Calu3 (cell line): ENCODE measurements around the gene PHKG2. TPM values are rescaled to one million over a fixed set of nuclear protein-coding genes. Genes with fewer than 3 reads are reported as not detected.

Experiments
- BruUV-seq: library from RNA; stranded (reverse); fragments of 400-500 nt; replicated peaks from 2 replicates; lab custom pipeline; 2021; lab: Mats Ljungman, UMichigan
- CTCF ChIA-PET: fragments of 300-600 bp; sonication (Branson Sonifier 250); formaldehyde crosslinking; loops from one replicate; lab custom pipeline; 2022; ENCODE audit warnings: antibody characterized with exemption; lab: Charles Lee
- DNase-seq: peaks from one replicate; pipeline ENCODE4 v3.0.0; 2022
- H3K27ac Mint-ChIP-seq: one replicate; pipeline ENCODE4 v1.8.0; 2022; ENCODE audit warnings: mixed read lengths; ENCODE audit not compliant: unreplicated experiment
- H3K27me3 Mint-ChIP-seq: one replicate; pipeline ENCODE4 v1.8.0; 2022; ENCODE audit warnings: mixed read lengths; ENCODE audit not compliant: unreplicated experiment
- H3K36me3 Mint-ChIP-seq: one replicate; pipeline ENCODE4 v1.8.0; 2022; ENCODE audit warnings: mild to moderate bottlenecking, moderate library complexity, mixed read lengths; ENCODE audit not compliant: insufficient read depth, unreplicated experiment
- H3K4me1 Mint-ChIP-seq: one replicate; pipeline ENCODE4 v1.8.0; 2022; ENCODE audit warnings: mild to moderate bottlenecking, low read depth, mixed read lengths; ENCODE audit not compliant: unreplicated experiment
- H3K4me3 Mint-ChIP-seq: one replicate; pipeline ENCODE4 v1.8.0; 2022; ENCODE audit warnings: mild to moderate bottlenecking, low read depth, moderate library complexity, mixed read lengths; ENCODE audit not compliant: unreplicated experiment
- H3K9me3 Mint-ChIP-seq: one replicate; pipeline ENCODE4 v1.8.0; 2022; ENCODE audit warnings: low read depth, mixed read lengths; ENCODE audit not compliant: unreplicated experiment
- CTCF ChIP-seq: fragments of 200-600 bp; IDR thresholded peaks from one replicate; pipeline ENCODE4 v1.8.0; 2022; ENCODE audit warnings: antibody characterized with exemption; ENCODE audit not compliant: unreplicated experiment
- intact Hi-C: fragments of 100-400 bp; cut with micrococcal nuclease; formaldehyde crosslinking; loops from one replicate; pipeline ENCODE4 v1.10.0; 2022; ENCODE audit not compliant: unreplicated experiment
- total RNA-seq: library from RNA; stranded (reverse); gene quantifications from 2 replicates; pipeline ENCODE4 v1.2.3, GENCODE V29; 2022

The PHKG2 gene
- total RNA-seq, 1 experiment from 2014 or later = 66.7 TPM

GRCh38 chr16:30780549-30780948 lies 32.3 kb downstream of the PHKG2 start:
- CTCF ChIA-PET = no interaction called here
- H3K27me3 Mint-ChIP-seq = no peaks in the 10 kb centered on the region
- no peak overlapping the region for H3K27ac Mint-ChIP-seq
- no peak overlapping the region for H3K4me3 Mint-ChIP-seq
- no peak for TF ChIP-seq CTCF
- peaks cover 29% of the 10 kb centered on the region for H3K4me1 Mint-ChIP-seq
- BruUV-seq = no TSS peak
- peaks cover 80% of the 10 kb centered on the region for H3K36me3 Mint-ChIP-seq
- H3K9me3 Mint-ChIP-seq = no peaks in the 10 kb centered on the region
- no peak for DNase-seq
- intact Hi-C loops = no loop called here

GRCh38 chr16:30782486-30783279 lies 34.5 kb downstream of the PHKG2 start:
- peaks cover 25% of the 10 kb centered on the region for H3K4me1 Mint-ChIP-seq
- peaks cover 80% of the 10 kb centered on the region for H3K36me3 Mint-ChIP-seq
- intact Hi-C loops = no loop called here
- TF ChIP-seq CTCF = no peak
- H3K9me3 Mint-ChIP-seq = no peaks in the 10 kb centered on the region
- CTCF ChIA-PET = interaction anchor here (0.6 to 1.6 kb wide), 2 partner anchors 23 to 31 kb away, joined by 3 to 4 read pairs; no protein-coding TSS in a partner anchor
- H3K4me3 Mint-ChIP-seq = no peak overlapping the region
- no peaks in the 10 kb centered on the region for H3K27me3 Mint-ChIP-seq
- no TSS peak for BruUV-seq
- no peak overlapping the region for H3K27ac Mint-ChIP-seq
- DNase-seq = no peak

GRCh38 chr16:30783280-30784109 lies 35.3 kb downstream of the PHKG2 start:
- CTCF ChIA-PET = interaction anchor here (0.6 to 1.6 kb wide), 2 partner anchors 23 to 31 kb away, joined by 3 to 4 read pairs; no protein-coding TSS in a partner anchor
- no peak for DNase-seq
- H3K9me3 Mint-ChIP-seq = no peaks in the 10 kb centered on the region
- H3K4me3 Mint-ChIP-seq = no peak overlapping the region
- TF ChIP-seq CTCF = no peak
- H3K4me1 Mint-ChIP-seq = peaks cover 28% of the 10 kb centered on the region
- no peaks in the 10 kb centered on the region for H3K27me3 Mint-ChIP-seq
- intact Hi-C loops = no loop called here
- BruUV-seq = no TSS peak
- H3K27ac Mint-ChIP-seq = no peak overlapping the region
- peaks cover 77% of the 10 kb centered on the region for H3K36me3 Mint-ChIP-seq

GRCh38 chr16:30784215-30784614 lies 36.0 kb downstream of the PHKG2 start:
- no peak for DNase-seq
- no peak overlapping the region for H3K4me3 Mint-ChIP-seq
- H3K27me3 Mint-ChIP-seq = no peaks in the 10 kb centered on the region
- BruUV-seq = no TSS peak
- no peak overlapping the region for H3K27ac Mint-ChIP-seq
- peaks cover 23% of the 10 kb centered on the region for H3K4me1 Mint-ChIP-seq
- H3K36me3 Mint-ChIP-seq = peaks cover 70% of the 10 kb centered on the region
- CTCF ChIA-PET = interaction anchor here (0.6 to 1.6 kb wide), 3 partner anchors 30 to 884 kb away, joined by 3 to 4 read pairs (median 4); partner anchors contain the start of gene ASPHD1
- no peak for TF ChIP-seq CTCF
- intact Hi-C loops = no loop called here
- H3K9me3 Mint-ChIP-seq = no peaks in the 10 kb centered on the region
